ENCODE measurements around the gene MS4A18.
"Not testable (repeated sequence)": the region's sequence is repeated elsewhere in the genome, so short reads cannot be mapped to it uniquely, and the experiment has no call there.

The MS4A18 gene

DNA sequence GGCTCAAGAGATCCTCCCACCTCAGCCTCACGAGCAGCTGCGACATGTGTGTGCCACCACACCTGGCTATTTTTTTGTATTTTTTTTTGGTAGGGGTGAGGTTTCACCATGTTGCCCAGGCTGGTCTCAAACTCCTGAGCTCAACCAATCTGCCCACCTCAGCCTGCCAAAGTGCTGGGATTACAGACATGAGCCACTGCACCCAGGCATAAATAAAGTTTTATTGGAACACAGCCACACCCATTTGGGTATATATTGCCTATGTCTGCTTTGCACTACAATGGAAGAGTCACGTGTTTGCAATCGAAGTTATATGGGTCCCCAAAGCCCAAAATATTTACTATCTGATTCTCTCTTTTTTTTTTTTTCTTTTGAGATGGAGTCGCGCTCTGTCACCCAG, 30.4 kb downstream of the MS4A18 start:
- H3K4me3 ChIP-seq (ENCODE audit: extremely low read depth, insufficient read depth, low read length, poor library complexity, severe bottlenecking), result no peak overlapping the region
- no peaks in the 10 kb centered on the region for H3K9me3 ChIP-seq (ENCODE audit: control insufficient read depth, low read length)
- 98 to 100% methylated on average over 1 to 6 of the region's 6 CpGs for WGBS, 2 experiments (ENCODE audit: insufficient coverage in 2 of 2)
- H3K27ac ChIP-seq (ENCODE audit: low read depth, low read length, severe bottlenecking), result no peak overlapping the region
- peaks cover 6% of the 10 kb centered on the region for H3K4me1 ChIP-seq (ENCODE audit: control insufficient read depth, insufficient read depth, low read length, poor library complexity, severe bottlenecking)
- H3K36me3 ChIP-seq (ENCODE audit: control insufficient read depth, insufficient read depth, low read length), result no peaks in the 10 kb centered on the region

DNA sequence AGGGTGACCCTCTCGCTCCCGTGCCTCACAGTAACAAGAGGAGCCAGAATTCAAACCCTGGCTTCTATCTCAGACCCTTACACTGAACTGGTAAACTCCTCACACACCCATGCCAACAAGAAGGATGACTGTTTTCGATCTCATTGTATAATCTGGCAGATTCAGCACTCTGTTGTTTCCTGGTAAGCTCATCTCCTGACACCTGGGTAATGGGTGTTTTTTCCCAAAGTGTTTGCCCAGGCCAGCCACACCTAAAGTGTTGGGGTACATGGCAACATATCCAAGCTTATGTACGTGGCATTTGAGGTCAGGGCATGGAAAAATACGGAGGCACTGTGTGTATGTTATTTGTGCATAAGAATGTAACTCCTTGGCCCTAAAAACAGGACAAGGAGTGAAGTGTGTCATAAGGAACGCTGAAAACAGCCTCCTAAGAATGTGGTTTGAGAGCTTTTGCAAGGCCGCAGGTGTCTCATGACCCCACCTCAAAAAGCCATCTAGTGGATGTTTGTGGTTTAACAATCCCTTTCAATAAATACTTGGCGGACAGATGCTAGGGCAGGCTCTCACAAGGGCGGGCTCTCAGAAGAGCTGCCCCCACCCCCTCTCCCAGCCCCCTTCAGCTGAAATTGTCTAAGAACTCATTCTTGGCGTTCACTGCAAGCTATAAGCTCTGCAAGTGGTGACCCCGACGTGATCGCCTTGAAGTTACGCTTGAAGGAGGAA, 31.9 kb downstream of the MS4A18 start, which contains the start of gene MS4A15:
Gene MS4A15, plus strand, starts transcription at position 561 of the 726 bp plus-strand sequence. CDS start 6,867 bp downstream, outside the sequence.
- Histone ChIP-seq H3K27ac (ENCODE audit: low read depth, low read length, severe bottlenecking) (no peak within 1 kb of the TSS), H3K4me3 (ENCODE audit: extremely low read depth, insufficient read depth, low read length, poor library complexity, severe bottlenecking) (no peak within 1 kb of the TSS), H3K36me3 (ENCODE audit: control insufficient read depth, insufficient read depth, low read length) (no peaks in the 10 kb centered on the region), H3K9me3 (ENCODE audit: control insufficient read depth, low read length) (no peaks in the 10 kb centered on the region), H3K4me1 (ENCODE audit: control insufficient read depth, insufficient read depth, low read length, poor library complexity, severe bottlenecking) (peaks cover 6% of the 10 kb centered on the region)
- 59 to 71% methylated on average over 8 to 10 of the region's 14 CpGs for WGBS, 2 experiments (ENCODE audit: insufficient coverage in 2 of 2)

DNA sequence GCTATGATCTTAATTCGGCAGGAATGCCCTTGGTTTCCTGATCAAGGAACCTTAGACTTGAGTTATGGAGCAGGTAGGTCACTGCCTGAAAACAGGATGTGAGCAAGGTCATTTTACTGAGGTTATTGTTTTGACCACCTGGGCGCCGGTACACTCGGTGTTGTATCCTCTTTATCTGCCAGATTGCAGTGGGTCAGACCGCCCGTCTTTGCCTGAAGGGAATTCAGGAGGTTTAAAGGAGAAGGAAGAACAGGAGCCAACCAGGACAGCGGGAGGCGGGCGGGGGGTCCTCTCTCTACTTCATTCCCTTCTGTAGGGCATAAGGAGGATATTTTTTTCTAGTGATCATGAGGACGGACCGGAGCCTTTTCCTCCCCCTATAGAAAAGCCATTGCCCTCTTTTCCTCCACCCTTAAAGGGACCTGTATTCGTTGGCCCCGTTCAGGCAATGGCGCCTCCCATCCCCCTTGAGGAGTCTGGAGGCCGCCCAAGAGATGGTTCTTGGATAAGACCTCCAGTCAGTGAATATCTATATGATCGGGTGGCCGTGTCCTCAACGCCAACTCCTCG, 32.8 kb downstream of the MS4A18 start:
- no peaks in the 10 kb centered on the region for H3K36me3 ChIP-seq (ENCODE audit: control insufficient read depth, insufficient read depth, low read length)
- 92 to 93% methylated on average over 12 to 13 of the region's 19 CpGs for WGBS, 2 experiments (ENCODE audit: insufficient coverage in 2 of 2)

DNA sequence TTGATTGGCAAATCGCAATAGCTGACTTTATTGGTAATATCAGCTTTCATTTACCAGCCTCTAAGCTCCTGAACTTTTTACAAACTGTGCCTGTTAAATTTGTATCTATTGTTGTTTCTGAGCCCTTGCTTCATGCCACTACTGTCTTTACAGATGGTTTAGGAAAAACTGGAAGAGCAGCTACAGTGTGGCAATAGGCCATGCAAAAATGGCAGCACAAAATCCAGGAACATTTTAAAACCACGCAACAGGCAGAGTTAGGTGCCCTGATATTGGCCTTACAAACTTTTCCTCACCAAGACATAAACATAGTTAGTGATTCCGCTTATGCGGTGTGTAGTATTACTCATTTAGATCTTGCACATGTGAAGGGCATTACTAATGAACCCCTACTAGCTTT, 34.2 kb downstream of the MS4A18 start:
- H3K9me3 ChIP-seq (ENCODE audit: control insufficient read depth, low read length); H3K4me1 ChIP-seq (ENCODE audit: control insufficient read depth, insufficient read depth, low read length, poor library complexity, severe bottlenecking); H3K36me3 ChIP-seq (ENCODE audit: control insufficient read depth, insufficient read depth, low read length); H3K27ac ChIP-seq (ENCODE audit: low read depth, low read length, severe bottlenecking); H3K4me3 ChIP-seq (ENCODE audit: extremely low read depth, insufficient read depth, low read length, poor library complexity, severe bottlenecking): not testable (repeated sequence)
- WGBS, 2 experiments (ENCODE audit: insufficient coverage in 2 of 2), result 92 to 100% methylated on average over 2 to 3 of the region's 4 CpGs

More for the DNA sequence above, 32.8 kb downstream of the MS4A18 start:
- Histone ChIP-seq H3K4me1 (ENCODE audit: control insufficient read depth, insufficient read depth, low read length, poor library complexity, severe bottlenecking) (peaks cover 6% of the 10 kb centered on the region), H3K4me3 (ENCODE audit: extremely low read depth, insufficient read depth, low read length, poor library complexity, severe bottlenecking) (no peak overlapping the region), H3K9me3 (ENCODE audit: control insufficient read depth, low read length) (no peaks in the 10 kb centered on the region), H3K27ac (ENCODE audit: low read depth, low read length, severe bottlenecking) (no peak overlapping the region)

DNA sequence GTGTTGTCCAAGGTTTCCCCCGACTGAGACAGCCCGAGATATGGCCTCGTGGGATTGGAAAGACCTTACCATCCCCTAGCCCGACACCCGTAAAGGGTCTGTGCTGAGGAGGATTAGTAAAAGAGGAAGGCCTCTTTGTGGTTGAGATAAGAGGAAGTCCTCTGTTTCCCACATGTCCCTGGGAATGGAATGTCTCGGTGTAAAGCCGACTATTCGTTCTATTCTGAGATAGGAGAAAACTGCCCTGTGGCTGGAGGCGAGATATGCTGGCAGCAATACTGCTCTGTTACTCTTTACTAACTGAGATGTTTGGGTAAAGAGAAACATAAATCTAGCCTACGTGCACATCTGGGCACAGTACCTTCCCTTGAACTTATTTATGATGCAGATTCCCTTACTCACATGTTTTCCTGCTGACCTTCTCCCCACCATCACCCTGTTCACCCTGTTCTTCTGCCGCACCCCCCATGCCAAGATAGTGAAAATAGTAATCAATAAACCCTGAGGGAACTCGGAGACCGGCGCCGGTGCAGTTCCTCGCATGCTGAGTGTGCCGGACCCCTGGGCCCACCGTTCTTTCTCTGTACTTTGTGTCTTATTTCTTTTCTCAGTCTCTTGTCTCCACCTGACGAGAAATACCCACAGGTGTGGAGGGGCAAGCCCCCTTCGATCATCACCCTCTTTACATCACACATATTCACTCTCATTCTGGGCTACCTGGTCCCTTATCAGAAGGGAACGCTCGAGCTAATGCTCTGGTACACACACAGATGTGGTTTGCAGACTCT, 35.1 kb downstream of the MS4A18 start:
- WGBS, 2 experiments (ENCODE audit: insufficient coverage in 2 of 2), result 91 to 94% methylated on average over 12 to 17 of the region's 22 CpGs
- H3K36me3 ChIP-seq (ENCODE audit: control insufficient read depth, insufficient read depth, low read length); H3K4me1 ChIP-seq (ENCODE audit: control insufficient read depth, insufficient read depth, low read length, poor library complexity, severe bottlenecking); H3K4me3 ChIP-seq (ENCODE audit: extremely low read depth, insufficient read depth, low read length, poor library complexity, severe bottlenecking); H3K27ac ChIP-seq (ENCODE audit: low read depth, low read length, severe bottlenecking); H3K9me3 ChIP-seq (ENCODE audit: control insufficient read depth, low read length): not testable (repeated sequence)

DNA sequence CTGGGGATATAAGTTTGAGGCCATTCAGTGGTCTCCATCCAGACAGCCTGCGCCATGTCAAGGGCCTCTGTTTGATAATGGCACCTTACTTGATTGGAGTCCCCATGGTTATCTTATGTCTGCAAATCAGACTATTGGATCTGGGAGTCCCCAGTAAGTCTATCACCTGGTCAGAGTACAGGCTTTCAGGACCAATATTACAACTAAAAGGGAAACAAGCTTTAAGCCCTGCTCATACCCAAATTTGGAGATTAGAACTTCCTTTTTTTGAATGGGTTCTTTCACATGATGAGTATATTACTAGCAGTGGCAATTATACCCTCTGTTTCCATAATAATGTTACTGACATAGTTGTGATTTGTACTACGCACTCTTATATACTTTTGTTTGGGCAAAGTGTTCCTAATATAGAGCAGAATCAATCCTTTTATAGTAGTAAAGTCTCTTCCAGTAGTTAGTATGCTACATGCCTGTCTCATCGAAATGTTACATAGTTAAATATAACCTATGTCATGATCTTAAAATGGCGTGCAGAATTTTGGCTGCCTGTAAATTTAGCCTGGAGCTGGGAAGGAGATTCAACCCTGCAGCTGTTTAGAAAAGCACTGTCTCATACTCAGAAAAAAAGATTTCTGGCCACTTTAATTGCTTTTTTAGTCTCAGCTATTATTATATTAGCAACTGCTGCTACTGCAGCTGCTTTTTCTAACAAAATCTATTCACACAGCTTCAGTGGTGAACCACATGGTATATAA, 37.1 kb downstream of the MS4A18 start:
- no peaks in the 10 kb centered on the region for H3K36me3 ChIP-seq (ENCODE audit: control insufficient read depth, insufficient read depth, low read length)
- H3K4me3 ChIP-seq (ENCODE audit: extremely low read depth, insufficient read depth, low read length, poor library complexity, severe bottlenecking), result no peak overlapping the region
- H3K9me3 ChIP-seq (ENCODE audit: control insufficient read depth, low read length), result no peaks in the 10 kb centered on the region
- WGBS, 2 experiments (ENCODE audit: insufficient coverage in 2 of 2), result 100% methylated on average over 1 to 2 of the region's 4 CpGs
- H3K27ac ChIP-seq (ENCODE audit: low read depth, low read length, severe bottlenecking), result no peak overlapping the region
- no peaks in the 10 kb centered on the region for H3K4me1 ChIP-seq (ENCODE audit: control insufficient read depth, insufficient read depth, low read length, poor library complexity, severe bottlenecking)

DNA sequence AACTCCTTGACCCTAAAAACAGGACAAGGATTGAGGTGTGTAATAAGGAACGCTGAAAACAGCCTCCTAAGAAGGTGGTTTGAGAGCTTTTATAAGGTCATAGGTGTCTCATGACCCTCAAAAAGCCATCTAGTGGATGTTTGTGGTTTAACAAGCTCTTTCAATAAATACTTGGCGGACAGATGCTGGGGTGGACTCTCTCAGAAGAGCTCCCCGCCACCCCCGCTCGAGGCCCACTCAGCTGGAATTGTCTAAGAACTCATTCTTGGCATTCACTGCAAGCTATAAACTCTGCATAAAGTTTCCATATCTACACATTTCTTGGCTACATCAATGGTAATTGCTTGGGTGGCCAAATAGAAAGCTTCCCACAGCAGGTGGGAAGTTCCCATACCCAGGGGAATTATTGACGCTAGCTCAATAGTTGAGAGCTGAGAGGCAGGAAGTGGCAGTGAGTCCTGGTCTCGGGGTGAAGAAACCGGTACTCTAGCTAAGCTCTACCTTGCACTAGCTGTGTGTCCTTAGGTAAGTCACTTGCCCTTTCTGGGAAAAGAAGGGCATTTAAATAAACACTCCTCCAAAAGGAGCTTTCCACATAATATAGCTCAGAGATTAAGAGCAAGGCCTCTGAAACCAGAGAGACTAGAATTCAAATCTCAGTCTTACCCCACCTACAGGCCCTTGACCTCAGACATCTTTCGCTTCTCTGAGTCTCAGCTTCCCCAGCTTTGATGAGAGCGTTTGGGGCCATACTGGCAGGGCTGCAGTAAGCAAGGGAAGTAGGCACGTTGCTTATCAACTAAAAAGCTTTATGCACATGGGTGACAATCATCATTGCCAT, 38.6 kb downstream of the MS4A18 start:
- 72 to 74% methylated on average over 6 to 9 of the region's 11 CpGs for WGBS, 2 experiments (ENCODE audit: insufficient coverage in 2 of 2)
- no peaks in the 10 kb centered on the region for H3K9me3 ChIP-seq (ENCODE audit: control insufficient read depth, low read length)
- H3K4me1 ChIP-seq (ENCODE audit: control insufficient read depth, insufficient read depth, low read length, poor library complexity, severe bottlenecking), result no peaks in the 10 kb centered on the region
- no peaks in the 10 kb centered on the region for H3K36me3 ChIP-seq (ENCODE audit: control insufficient read depth, insufficient read depth, low read length)
- no peak overlapping the region for H3K4me3 ChIP-seq (ENCODE audit: extremely low read depth, insufficient read depth, low read length, poor library complexity, severe bottlenecking)
- H3K27ac ChIP-seq (ENCODE audit: low read depth, low read length, severe bottlenecking), result no peak overlapping the region

DNA sequence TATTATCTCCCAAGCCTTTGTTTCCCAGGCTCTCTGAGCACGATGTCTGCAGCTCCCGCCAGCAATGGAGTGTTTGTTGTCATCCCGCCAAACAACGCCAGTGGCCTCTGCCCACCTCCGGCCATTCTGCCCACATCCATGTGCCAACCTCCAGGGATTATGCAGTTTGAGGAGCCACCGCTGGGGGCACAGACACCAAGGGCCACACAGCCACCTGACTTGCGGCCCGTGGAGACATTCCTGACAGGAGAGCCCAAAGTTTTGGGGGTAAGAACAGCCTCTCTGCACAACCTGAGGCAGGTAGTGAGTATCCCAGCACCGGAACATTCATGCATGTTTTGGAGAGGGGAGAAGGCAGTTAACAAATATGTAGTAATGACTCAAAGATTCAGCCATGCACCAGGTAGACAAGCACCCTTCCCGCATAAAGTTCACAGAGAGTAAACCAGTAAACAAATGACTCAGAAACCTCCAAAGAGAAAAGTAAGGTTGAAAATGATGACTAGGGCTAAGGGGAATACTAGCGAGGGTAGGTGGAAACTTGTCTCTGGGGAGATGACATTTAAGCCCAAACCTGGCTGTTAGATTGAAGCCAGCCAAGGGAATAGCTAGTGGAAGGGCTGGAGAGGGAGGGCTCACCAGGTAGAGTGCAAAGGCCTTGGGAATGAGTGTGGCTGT, 39.3 kb downstream of the MS4A18 start:
- WGBS, 2 experiments (ENCODE audit: insufficient coverage in 2 of 2), result 95 to 98% methylated on average over 9 to 11 of the region's 11 CpGs
- H3K36me3 ChIP-seq (ENCODE audit: control insufficient read depth, insufficient read depth, low read length), result no peaks in the 10 kb centered on the region
- no peak overlapping the region for H3K27ac ChIP-seq (ENCODE audit: low read depth, low read length, severe bottlenecking)
- H3K4me1 ChIP-seq (ENCODE audit: control insufficient read depth, insufficient read depth, low read length, poor library complexity, severe bottlenecking), result no peaks in the 10 kb centered on the region
- H3K9me3 ChIP-seq (ENCODE audit: control insufficient read depth, low read length), result no peaks in the 10 kb centered on the region
- no peak overlapping the region for H3K4me3 ChIP-seq (ENCODE audit: extremely low read depth, insufficient read depth, low read length, poor library complexity, severe bottlenecking)

DNA sequence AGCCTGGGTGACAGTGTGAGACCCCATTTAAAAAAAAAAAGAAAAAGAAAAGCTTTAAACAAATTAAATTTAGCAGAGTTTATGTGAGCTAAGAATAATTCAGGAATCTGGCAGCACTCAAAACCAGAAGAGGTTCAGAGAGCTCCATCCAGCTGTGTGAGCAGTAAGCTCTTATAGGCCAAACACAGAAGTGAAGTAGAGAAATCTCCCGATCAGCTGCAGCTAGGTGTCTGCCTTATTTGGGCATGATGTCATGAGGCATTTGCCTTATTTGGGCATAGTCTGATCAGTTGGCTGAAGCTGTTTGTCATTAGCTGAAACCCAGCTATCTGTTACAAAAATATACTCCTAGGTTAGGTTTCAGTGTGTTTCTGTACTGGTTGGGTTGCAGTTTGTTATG, 40.4 kb downstream of the MS4A18 start:
- H3K4me3 ChIP-seq (ENCODE audit: extremely low read depth, insufficient read depth, low read length, poor library complexity, severe bottlenecking), result no peak overlapping the region
- H3K36me3 ChIP-seq (ENCODE audit: control insufficient read depth, insufficient read depth, low read length), result no peaks in the 10 kb centered on the region
- WGBS, 2 experiments (ENCODE audit: insufficient coverage in 2 of 2), result 70 to 80% methylated on average over 1 of the region's 1 CpG
- H3K27ac ChIP-seq (ENCODE audit: low read depth, low read length, severe bottlenecking), result no peak overlapping the region
- no peaks in the 10 kb centered on the region for H3K4me1 ChIP-seq (ENCODE audit: control insufficient read depth, insufficient read depth, low read length, poor library complexity, severe bottlenecking)
- no peaks in the 10 kb centered on the region for H3K9me3 ChIP-seq (ENCODE audit: control insufficient read depth, low read length)

Measured in mesodermal cell (in vitro differentiated cells).